Measurements from ENCODE around the gene TGIF2. TPM values are rescaled to one million over a fixed set of nuclear protein-coding genes. Genes with fewer than 3 reads are reported as not detected.
A peak's percentile ranks its signal among the peaks of the same experiment; 100 is the strongest.

Gene TGIF2
- total and polyA plus RNA-seq, 2 of the 13 experiments (the other 11 are each of a cell fraction or from before 2014, with no cell fraction given), result 41.3 to 53.9 TPM

DNA sequence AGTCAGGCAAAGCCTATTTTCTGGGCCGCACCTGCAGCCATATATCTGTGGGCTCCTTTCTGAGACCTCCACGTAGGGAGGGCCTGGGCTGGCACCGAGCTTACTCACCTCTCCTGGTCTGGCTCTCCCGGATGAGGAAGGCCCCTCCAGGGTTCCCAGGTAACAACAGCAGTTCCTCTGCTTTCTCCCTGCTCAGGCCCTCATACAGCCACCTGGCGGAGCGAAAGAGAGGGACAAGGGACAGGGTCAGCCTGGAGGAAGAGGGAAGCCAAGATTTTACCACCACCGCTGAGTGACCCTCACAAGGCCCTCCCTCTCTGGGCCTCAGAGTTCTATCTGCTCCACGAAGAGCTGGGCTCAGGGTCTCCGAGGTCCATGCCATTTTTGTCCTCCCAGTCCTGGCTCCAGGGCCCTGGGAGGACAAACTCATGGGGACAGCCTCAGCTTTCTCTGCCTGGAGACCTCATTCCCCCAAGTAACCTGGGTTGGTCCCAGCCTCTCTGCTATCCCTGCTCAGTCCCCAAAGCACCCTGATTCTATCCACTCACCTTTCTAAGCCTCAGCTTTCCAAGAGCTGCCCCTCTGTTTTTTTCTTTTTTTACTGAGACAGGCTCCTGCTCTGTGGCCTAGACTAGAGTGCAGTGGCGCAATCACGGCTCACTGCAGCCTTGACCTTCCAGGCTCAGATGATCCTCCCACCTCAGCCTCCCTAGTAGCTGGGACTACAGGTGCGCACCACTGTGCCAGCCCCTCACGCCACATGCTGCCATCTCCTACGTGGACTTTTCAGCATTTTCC is 59.3 kb downstream of the TGIF2 start (continued):
- TF ChIP-seq GMEB2 (CRISPR knock-in tag; IDR thresholded peaks at IDR 0.05; ENCODE audit: low read depth) (no peak), ZNF232 (CRISPR knock-in tag; IDR thresholded peaks at IDR 0.05; ENCODE audit: borderline replicate concordance) (peak; percentile 14; the same call in 1 of the 2 replicates), DPF2 (CRISPR knock-in tag; IDR thresholded peaks at IDR 0.05; ENCODE audit: borderline replicate concordance, low read depth) (0 out of 2 replicates have a peak, but pooled peaks have one; percentile 42), ZNF891 (CRISPR knock-in tag; IDR thresholded peaks at IDR 0.05) (peak; percentile 26; the same call in 1 of the 2 replicates), SIX4 (CRISPR knock-in tag; IDR thresholded peaks at IDR 0.05) (0 out of 2 replicates have a peak, but pooled peaks have one; percentile 14), ZNF672 (CRISPR knock-in tag; IDR thresholded peaks at IDR 0.05) (no peak), NONO (IDR thresholded peaks at IDR 0.05) (no peak), NONO (CRISPR knock-in tag; conservative IDR thresholded peaks at IDR 0.05) (peak; percentile 62), NR1H2 (CRISPR knock-in tag; IDR thresholded peaks at IDR 0.05; ENCODE audit: borderline replicate concordance, low read depth) (no peak), ZBTB20 (CRISPR knock-in tag; IDR thresholded peaks at IDR 0.05; ENCODE audit: borderline replicate concordance, low read depth) (0 out of 2 replicates have a peak, but pooled peaks have one; percentile 25), NFIC (IDR thresholded peaks at IDR 0.05; ENCODE audit: low read length) (no peak), ZBTB39 (CRISPR knock-in tag; IDR thresholded peaks at IDR 0.05) (no peak; the same call in 1 of the 2 replicates), SETDB1 (CRISPR knock-in tag; IDR thresholded peaks at IDR 0.05; ENCODE audit: borderline replicate concordance) (no peak), NFYB (CRISPR knock-in tag; IDR thresholded peaks at IDR 0.05) (no peak), NAIF1 (CRISPR knock-in tag; IDR thresholded peaks at IDR 0.05; ENCODE audit: borderline replicate concordance) (no peak), ZBTB7B (CRISPR knock-in tag; IDR thresholded peaks at IDR 0.05) (peak; percentile 36; the same call in 1 of the 2 replicates), SNAI1 (CRISPR knock-in tag; IDR thresholded peaks at IDR 0.05; ENCODE audit: borderline replicate concordance) (no peak), THYN1 (CRISPR knock-in tag; IDR thresholded peaks at IDR 0.05; ENCODE audit: borderline replicate concordance, low read depth) (no peak), SIN3B (IDR thresholded peaks at IDR 0.05; ENCODE audit: low read length) (no peak), ZNF326 (CRISPR knock-in tag; IDR thresholded peaks at IDR 0.05; ENCODE audit: borderline replicate concordance) (no peak), ELF1 (CRISPR knock-in tag; IDR thresholded peaks at IDR 0.05) (peak; percentile 72), NCOR1 (IDR thresholded peaks at IDR 0.05; ENCODE audit: borderline replicate concordance, low read length) (peak; percentile 65; the same call in 1 of the 2 replicates), HDAC1 (CRISPR knock-in tag; IDR thresholded peaks at IDR 0.05) (peak; percentile 62)
- TF ChIP-seq, protein P1, sequence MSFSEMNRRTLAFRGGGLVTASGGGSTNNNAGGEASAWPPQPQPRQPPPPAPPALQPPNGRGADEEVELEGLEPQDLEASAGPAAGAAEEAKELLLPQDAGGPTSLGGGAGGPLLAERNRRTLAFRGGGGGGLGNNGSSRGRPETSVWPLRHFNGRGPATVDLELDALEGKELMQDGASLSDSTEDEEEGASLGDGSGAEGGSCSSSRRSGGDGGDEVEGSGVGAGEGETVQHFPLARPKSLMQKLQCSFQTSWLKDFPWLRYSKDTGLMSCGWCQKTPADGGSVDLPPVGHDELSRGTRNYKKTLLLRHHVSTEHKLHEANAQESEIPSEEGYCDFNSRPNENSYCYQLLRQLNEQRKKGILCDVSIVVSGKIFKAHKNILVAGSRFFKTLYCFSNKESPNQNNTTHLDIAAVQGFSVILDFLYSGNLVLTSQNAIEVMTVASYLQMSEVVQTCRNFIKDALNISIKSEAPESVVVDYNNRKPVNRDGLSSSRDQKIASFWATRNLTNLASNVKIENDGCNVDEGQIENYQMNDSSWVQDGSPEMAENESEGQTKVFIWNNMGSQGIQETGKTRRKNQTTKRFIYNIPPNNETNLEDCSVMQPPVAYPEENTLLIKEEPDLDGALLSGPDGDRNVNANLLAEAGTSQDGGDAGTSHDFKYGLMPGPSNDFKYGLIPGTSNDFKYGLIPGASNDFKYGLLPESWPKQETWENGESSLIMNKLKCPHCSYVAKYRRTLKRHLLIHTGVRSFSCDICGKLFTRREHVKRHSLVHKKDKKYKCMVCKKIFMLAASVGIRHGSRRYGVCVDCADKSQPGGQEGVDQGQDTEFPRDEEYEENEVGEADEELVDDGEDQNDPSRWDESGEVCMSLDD (CRISPR knock-in tag; IDR thresholded peaks at IDR 0.05; ENCODE audit: borderline replicate concordance), result no peak; the same call in 1 of the 2 replicates
